Kidney glomerular epithelial cell (primary cell): ENCODE results near the gene STON1.
"Not testable (repeated sequence)": the region's sequence is repeated elsewhere in the genome, so short reads cannot be mapped to it uniquely, and the experiment has no call there.

ENCODE experiments used
- DNase-seq: peaks from one replicate; lab custom pipeline; 2025; lab: John Stamatoyannopoulos, UW

Gene STON1

DNA sequence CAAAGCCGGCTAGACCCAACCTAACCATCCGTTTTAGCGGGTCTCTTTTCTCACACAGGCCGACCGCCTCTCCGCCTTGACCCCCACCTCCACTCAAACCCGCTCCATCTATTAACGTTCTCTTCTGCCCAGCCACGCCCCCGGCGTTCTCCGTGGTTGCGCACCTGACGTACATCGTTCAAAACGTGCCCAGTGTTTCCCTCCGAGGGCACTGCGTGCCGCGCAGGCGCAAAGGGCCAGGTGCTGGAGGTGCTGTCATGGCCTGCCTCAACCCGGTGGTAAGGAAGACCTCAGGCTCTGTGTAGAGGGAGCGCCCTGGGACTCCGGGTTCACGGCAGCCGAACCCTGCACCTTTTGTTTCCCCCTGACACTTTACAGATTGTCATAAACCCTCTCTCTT lies 87.7 kb downstream of the STON1 start, which contains the start of gene GTF2A1L:
GTF2A1L (plus strand) TSS at position 239 of the 400 bp plus-strand sequence; CDS start at position 258, 19 bp downstream.
- no peak for DNase-seq

DNA sequence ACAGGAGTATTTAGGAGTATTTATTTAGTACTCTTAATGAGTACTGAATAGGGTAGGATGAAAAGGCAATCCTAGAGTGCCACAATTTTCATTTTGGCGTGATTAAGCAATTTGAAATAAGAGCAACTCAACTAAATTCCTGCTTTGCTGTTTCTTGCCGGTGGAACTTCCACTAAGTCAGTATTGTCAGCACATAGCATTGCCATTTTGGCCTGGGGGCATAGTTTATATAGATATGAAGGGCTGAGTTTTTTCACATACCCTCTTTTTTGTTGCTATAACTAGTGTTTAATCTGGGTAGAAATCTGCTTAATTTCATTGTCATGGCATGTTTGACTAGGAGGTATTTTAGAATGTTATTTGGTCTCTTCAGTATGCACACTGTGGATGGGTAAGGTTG lies 89.6 kb downstream of the STON1 start:
- no peak for DNase-seq

DNA sequence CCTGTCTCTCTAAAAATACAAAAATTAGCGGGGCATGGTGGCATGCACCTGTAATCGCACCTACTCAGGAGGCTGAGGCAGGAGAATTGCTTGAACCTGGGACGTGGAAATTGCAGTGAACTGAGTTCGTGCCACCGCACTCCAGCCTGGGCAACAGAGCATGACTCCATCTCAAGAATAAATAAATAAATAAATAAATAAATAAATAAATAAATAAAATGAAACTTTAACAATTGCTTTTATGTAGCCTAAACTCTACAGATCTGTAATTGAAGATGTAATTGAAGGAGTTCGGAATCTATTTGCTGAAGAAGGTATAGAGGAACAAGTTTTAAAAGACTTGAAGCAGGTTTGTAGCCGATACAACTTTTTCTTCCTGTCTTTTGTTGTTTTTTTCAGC lies 90.7 kb downstream of the STON1 start:
- no peak for DNase-seq

DNA sequence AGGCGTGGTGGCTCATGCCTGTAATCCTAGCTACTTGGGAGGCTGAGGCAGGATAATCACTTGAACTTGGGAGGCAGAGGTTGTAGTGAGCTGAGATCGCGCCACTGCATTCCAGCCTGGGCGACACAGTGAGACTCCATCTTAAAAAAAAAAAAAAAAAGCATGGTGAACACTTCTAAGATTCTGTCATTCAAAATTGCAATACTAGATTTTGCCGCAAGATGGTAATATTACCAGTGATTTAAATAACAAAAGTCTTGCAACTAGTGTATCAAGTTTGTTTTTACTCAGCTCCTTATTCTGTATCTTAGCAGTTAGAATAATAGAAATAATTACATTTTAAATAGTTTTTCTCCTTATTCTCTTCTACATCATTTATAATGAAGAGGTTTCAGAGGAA lies 92.7 kb downstream of the STON1 start:
- not testable (repeated sequence) for DNase-seq

DNA sequence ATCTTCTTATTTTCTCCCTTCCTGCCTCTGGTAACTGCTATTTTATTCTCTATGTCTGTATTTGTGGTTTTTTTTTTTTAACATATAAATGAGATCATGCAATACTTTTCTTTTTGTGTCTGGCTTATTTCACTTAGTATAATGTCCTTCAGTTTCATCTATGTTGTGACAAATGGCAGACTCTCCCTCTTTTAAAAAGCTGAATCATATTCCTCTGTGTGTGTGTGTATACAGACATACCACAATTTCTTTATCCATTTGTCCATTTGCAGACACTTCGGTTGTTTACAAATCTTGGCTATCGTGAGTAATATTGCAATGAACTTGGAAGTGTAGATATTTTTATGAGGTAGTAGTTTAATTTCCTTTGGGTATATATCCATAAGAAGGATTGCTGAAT lies 94.7 kb downstream of the STON1 start:
- DNase-seq = no peak

DNA sequence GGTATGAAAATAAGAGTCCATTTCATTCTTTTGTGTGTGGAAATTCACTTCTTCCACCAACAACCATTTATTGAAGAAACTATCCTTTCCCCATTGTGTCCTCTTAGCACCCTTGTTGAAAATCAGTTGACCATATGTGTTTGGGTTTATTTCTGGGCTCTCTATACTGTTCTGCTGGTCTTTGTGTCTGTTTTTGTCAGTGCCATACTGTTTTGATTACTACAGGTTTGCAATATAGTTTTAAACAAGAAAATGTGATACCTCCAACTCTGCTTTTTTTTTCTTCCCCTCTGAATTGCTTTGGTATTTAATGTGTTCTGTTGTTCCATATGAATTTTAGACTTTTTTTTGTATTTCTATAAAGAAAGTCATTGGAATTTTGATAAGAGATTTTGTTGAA lies 96.1 kb downstream of the STON1 start:
- DNase-seq = no peak

DNA sequence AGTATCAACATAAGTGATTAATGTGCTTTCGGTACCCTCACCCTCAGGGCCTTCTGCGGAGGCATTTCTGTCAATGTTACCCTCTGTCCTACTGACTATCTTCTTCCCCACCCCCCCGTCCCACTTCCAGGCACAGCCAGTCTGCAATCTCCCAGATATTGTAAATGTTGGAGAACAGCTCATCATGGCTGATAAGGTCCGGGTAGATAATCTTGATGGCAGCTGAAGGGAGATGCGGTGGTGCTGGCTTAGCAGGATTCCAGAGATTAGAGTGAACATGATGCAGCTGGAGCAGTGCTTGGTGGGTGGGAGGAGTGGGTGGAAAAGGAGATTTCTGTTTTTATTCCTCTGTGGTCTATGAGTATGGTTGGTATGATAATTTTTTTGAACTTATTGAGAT lies 103.2 kb downstream of the STON1 start:
- DNase-seq = no peak

DNA sequence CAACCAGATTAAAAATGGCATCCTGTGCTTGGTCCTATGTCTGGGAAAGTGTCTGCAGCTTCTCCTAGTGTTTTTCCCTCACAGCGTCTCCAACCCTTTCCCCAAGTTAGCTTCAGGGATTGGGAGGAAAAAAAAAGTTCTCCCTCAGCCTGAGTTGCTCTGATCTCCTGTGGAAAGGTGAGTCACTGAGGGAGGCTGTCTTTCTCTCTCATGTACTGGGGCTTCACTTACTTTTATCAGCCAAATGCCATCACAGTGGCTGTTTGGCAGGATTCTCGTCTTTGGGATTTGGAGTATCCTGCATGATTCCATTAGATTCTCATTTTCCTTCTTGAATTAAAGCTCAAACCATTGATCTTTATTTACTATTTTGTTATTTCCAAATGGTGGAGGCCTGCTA lies 105.8 kb downstream of the STON1 start:
- no peak for DNase-seq

DNA sequence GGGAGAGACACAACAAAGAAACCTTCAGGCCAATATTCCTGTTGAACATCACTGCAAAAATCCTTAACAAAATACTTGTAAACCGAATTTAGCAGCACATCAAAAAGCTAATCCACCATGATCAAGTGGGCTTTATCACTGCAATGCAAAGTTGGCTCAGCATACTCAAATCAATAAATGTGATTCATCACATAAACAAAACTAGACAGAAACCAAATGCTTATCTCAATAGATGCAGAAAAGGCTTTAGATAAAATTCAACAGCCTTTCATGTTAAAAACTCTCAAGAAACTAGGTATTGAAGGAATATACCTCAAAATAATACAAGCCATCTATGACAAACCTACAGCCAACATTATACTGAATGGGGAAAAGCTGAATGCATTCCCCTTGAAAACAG lies 108.3 kb downstream of the STON1 start:
- no peak for DNase-seq
